NT2/D1 (cell line): ENCODE data around the gene ARHGEF10L.

Experiments used
- YY1 ChIP-seq: IDR thresholded peaks from 2 replicates; pipeline ENCODE4 v1.6.1; 2011; ENCODE audit not compliant: insufficient read length, insufficient read depth
- ZNF274 ChIP-seq: IDR thresholded peaks from 2 replicates; pipeline ENCODE4 v1.6.1; 2011; ENCODE audit warnings: mild to moderate bottlenecking, low read depth, low read length

- TF ChIP-seq ZNF274 (no peak), YY1 (no peak)
These were observed 18.5 kb downstream of the ARHGEF10L start for GRCh38 chr1:17557986-17558385.
